HG03571 (cell line): ENCODE data around the gene OR10H5.
"Not testable (repeated sequence)": the region's sequence is repeated elsewhere in the genome, so short reads cannot be mapped to it uniquely, and the experiment has no call there.

ENCODE experiments used
- ATAC-seq: cut with Tn5 transposase; IDR thresholded peaks from one replicate; pipeline ENCODE4 v1.9.1; 2021; ENCODE audit not compliant: unreplicated experiment

OR10H5 gene

DNA sequence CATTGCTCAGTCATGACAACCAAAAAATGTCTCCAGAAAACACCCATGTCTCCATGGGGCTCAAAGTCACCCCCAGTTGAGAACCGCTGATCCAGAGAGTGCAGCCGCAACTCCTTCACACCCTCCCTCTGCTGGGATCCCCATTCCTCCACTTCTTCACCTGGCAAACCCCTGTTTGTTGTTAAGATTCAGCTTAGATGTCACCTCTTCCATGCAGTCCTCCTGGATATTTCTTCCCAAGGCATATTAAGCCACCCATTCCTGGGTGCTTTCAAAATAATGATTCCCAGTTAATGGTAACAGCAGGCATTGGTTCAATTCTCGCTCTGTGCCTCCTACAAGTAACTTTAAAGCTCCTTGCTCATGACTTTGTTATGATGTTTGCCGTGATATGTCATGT, 24.0 kb downstream of the OR10H5 start:
- no peak for ATAC-seq

DNA sequence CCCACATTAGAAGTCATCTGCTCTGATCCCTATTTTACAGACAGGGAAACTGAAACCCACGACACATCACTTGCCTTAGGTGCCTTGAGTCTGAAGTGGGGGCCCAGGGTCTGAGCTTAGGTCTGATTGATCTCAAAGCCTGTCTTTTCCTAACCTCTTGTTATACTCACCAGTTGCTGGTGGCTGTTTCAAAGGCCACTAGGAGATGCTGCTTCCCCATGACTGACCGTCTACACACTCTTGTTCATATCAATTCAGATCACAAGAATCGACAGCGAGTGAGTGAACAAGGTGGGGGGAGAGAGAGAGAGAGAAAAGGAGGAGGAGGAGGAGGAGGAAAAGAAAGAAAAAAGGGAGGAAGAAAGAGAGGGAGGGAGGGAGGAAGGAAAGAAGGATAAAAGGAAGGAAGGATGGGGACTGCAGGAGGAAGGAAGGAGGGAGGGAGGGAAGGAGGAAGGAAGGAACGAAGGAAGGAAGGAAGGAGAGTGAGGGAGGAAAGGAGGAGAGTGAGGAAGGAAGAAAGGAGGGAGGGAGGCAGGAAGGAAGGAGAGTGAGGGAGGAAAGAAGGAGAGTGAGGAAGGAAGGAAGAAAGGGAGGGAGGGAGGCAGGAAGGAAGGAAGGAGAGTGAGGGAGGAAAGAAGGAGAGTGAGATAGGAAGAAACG, 24.7 kb downstream of the OR10H5 start:
- no peak for ATAC-seq

DNA sequence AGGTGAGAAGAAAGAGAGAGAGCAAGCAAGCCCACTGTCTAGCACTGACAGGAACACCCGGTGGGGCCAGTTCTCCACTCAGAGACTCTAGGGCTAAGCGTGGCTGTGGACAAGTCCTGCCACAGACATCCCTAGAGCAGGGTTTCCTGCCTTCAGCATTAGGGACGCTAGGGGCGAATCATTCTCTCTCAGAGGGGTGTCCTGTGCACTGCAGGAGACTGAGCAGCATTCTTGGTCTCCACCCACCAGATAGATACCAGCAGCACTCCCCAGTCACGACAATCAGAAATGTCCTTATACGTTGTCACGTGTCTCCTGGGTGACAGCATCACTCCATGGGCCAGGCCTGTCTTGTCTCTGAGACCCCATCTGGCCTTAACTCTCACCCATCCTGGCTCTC, 26.5 kb downstream of the OR10H5 start:
- ATAC-seq: no peak

DNA sequence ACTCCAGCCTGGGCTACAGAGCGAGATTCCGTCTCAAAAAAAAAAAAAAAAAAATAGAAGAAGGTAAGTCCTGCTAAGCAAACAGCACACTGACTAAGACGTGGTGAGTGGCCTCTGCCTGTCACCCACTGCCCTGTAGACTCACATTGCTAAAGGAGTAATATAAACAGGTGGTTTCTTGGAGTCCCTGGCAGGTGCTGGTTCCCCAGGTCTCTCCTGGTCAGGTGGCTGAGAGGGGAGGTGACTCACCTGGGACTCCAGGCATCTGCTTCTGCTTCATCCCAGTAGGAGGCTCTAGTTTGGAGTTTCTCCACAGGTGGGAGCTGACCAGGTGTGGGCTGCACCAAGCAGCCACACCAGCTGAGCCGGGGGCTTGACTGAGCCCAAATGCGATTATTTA, 27.8 kb downstream of the OR10H5 start, which contains the start of gene OR10H1:
Gene OR10H1, minus strand, starts transcription at position 359 of the 400 bp plus-strand sequence. CDS start 7,627 bp downstream, outside the sequence.
- ATAC-seq: no peak

DNA sequence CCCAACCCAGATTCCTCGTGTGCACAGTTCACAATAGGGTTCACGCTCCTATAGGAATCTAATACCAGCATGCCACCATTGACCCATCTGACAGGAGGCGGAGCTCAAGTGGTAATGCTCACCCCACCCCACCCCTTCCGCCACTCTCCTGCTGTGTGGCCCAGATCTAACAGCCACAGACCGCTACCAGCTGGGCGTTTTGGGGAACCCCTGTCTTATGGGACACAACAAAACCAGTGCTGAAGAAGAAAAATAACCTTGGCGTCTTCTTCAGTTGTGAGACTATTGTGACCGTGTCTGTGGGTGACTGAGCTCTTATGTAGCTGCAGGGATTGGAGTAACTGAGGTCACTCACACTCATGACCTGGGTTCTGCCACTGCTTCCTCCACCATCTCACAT, 33.2 kb downstream of the OR10H5 start:
- no peak for ATAC-seq

DNA sequence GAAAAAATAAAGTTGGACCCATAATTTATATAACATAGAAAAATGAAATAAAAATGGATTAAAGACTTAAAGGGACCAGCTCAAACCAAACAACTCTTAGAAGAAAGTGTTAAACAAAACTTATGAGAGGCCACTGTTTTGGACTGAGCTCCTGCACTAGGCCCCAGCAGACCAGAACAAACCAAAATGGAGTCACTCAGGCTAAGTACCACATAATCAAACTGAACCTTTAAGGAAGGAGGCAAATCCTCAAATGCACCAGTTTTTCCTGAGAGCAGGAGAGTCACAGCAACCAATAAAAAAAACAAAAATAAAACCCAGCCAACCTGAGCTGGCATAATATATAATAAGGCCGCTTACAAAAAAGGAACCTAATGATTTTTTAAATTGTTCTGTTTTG, 38.3 kb downstream of the OR10H5 start:
- no peak for ATAC-seq

DNA sequence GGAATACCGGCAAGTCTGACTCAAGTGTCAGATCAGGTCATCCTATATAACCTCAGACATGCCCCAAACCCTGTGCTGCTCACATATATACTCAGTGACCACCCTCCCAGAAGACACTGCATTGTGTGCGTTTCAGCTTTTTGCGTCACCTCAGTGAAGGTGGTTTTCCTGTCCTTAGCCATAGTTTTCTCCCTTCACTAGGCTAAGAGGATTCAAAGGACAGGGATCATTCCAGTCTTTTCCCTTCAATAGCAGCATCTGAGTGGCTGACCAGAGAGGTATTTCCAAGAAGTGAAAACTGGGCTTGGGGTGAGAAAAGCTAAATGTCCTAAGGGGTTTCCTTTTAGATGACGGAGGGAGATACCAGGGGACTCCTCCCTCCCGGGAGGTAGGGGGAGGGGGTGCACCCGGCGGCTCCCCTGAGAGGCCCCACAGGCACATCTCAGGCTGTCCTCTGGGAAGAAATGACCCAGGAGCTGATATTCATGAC, 40.7 kb downstream of the OR10H5 start:
- no peak for ATAC-seq

DNA sequence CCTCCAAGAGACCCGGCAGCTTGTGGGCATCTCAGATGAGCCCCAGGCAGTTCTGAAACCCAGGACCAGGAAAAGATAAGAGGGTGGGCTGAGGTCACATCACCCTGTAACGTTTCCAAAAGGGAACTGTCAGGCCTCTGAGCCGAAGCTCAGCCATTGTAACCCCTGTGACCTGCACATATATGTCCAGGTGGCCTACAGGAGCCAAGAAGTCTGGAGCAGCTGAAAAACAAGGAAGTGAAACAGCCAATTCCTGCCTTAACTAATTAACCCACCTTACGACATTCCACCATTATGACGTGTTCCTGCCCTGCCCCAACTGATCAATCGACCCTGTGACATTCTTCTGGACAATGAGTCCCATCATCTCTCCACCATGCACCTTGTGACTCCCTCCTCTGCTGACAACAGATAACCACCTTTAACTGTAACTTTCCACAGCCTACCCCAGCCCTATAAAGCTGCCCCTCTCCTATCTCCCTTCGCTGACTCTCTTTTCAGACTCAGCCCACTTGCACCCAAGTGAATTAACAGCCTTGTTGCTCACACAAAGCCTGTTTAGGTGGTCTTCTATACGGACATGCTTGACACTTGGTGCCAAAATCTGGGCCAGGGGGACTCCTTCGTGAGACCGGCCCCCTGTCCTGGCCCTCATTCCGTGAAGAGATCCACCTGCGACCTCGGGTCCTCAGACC, 41.3 kb downstream of the OR10H5 start:
- ATAC-seq: not testable (repeated sequence)

DNA sequence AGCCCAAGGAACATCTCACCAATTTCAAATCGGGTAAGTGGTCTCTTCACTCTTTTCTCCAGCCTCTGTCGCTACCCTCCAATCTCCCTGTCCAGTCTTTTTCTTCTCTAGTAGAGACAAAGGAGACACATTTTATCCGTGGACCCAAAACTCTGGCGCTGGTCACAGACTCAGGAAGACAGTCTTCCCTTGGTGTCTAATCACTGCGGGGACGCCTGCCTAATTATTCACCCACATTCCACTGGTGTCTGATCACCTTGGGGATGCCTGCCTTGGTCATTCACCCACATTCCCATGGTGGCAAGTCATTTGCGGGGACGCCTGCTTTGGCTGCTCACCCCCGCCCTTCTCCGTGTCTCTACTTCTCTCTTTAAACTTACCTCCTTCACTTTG, 41.8 kb downstream of the OR10H5 start:
- no peak for ATAC-seq

DNA sequence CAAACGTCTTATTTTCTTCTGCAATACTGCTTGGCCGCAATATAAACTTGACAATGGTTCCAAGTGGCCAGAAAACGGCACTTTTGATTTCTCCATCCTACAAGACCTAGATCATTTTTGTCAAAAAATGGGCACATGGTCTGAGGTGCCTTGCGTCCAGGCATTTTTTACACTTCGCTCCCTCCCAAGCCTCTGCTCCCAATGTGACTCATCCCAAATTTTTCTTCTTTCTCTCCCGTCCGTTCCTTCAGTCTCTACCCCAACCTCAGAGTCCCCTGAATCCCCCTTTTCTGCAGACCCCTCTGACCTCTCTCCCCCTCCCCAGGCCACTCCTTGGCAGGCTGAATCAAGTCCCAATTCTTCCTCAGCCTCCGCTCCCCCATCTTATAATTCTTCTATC, 42.3 kb downstream of the OR10H5 start:
- no peak for ATAC-seq

DNA sequence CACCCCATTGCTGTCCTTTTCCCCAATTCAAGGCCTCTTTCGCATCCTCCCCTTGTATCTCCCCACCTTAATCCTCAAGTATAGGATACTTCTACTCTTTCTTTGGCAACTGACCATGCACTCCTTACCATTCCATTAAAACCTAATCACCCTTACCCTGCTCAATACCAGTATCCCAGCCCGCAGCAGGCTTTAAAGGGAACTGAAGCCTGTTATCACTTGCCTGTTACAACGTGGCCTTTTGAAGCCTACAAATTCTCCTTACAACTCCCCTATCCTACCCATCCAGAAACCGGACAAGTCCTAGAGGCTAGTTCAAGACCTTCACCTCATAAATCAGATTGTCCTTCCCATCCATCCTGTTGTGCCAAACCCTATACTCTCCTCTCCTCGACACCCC, 44.2 kb downstream of the OR10H5 start:
- no peak for ATAC-seq

DNA sequence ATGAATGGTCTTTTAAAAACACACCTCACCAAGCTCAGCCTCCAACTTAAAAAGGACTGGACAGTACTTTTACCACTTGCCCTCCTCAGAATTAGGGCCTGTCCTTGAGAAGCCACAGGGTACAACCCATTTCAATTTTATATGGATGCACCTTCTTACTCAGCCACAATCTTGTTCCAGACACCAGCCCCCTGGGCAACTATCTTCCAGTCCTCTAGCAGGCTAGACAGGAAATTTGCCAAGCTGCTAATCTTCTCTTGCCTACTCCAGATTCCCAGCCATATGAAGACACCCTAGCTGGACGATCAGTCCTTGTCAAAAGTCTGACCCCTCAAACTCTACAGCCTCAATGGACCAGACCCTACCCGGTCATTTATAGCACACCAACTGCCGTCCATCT, 46.8 kb downstream of the OR10H5 start:
- ATAC-seq: not testable (repeated sequence)

DNA sequence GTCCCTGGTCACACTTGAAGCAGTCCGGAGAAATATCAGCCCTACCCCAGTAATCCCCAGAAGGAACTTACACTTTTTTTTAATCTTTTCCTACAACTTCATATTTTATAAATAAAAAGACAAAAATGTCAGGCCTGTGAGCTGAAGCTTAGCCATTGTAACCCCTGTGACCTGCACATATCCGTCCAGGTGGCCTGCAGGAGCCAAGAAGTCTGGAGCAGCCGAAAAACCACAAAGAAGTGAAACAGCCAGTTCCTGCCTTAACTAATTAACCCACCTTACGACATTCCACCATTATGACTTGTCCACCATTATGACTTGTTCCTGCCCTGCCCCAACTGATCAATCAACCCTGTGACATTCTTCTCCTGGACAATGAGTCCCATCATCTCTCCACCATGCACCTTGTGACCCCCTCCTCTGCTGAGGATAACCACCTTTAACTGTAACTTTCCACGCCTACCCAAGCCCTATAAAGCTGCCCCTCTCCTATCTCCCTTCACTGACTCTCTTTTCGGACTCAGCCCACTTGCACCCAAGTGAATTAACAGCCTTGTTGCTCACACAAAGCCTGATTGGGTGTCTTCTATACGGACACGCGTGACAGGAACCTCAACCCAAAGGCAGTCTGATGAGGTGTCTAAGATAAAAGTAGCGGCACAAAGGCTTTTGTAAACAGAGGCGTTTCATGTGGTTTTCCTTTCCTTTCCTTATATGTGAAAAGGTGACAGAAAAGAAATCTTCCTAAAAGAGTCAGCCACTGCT, 48.3 kb downstream of the OR10H5 start:
- not testable (repeated sequence) for ATAC-seq

DNA sequence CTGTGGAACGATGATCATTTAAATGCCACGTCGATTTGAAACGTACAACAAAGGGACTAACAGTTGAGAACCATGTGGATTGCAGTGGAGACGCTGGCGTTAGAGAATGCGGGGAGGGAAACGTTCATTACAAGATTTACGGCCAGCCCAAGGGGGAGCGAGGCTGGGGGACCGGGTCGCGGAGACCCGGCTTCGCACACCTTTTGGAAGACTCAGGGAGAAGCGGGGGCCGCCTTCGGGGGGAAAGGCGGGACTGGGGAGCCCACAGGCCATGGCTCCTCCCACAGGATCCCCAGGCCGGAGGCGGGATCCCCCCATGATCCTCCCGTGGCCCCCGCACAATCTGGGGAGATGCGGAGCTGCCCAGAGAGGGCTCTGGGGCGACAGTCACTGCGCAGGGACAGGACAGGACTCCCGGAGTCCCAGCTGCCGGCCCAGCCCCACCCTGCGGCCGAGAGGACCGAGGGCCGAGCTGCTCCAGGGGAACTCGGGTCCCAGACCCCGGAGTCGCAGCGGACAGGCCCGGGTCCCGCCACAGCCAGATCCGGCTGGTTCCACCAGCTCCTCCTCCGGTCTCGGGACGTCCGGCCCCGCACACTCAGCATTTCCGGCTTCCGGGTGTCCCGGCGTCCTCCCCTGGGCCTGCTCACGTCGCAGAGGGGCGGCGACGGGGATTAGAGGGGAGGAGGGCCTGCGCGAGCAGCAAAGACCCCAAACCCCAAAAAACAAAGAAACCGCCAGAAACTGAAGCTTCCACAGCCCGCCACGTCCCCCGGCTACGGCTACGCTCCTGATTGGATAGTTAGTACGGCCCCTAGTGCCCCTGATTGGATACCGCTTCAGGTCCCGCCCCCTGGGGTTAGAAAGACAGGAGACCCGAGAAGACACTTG, 49.1 kb downstream of the OR10H5 start:
- peak; percentile 91 for ATAC-seq

DNA sequence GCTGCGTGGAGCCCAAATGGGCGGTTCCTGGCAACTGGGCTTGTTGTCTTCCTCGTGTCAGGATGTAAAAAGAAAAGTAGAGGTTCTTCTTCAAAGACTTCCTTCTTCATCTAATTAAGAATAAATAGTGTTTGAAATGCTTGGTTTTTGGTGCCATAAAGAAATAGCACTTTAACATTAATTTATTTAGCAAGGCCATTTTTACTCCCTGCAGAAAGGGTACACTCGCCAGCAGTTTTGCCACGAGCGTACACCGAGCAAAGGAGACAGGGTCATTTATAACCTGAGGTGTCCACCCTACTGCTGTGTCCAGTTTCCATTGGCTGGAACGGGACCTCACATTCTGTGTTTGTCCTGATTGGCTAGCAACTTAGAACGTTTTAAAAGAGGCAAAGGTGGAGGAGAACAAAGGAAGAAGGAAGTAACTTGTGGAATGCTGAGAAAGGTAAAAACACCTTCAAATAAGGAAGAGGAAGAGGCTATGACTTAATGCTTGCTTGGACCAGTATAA, 49.8 kb downstream of the OR10H5 start:
- ATAC-seq: no peak

DNA sequence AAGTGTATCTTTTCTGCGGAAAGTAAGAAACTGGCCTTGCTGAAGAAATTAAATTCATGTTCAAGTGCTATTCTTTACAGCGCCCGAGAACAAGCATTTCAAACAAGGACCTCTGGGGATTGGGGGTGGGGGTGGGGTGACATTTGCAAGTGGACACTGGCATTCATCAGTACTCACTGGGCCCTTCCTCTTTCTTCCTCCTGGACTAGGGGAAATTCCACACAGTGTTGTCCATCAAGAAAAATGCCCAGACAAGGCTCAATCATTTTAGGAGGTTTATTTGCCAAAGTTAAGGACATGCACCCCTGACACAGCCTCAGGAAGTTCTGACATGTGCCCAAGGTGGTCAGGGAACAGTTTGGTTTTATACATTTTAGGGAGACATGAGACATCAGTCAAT, 50.9 kb downstream of the OR10H5 start:
- ATAC-seq: no peak

DNA sequence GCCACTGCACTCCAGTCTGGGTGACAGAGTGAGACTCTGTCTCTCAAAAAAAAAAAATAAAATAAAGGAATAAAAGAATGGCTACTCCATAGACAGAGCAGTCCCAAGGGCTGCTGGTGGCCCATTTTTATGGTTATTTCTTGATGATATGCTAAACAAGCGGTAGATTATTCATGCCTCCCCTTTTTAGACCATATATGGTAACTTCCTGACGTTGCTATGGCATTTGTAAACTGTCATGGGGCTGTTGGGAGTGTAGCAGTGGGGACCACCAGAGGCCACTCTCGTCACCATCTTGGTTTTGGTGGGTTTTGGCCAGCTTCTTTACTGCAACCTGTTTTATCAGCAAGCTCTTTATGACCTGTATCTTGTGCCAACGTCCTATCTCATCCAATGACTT, 52.4 kb downstream of the OR10H5 start:
- not testable (repeated sequence) for ATAC-seq

DNA sequence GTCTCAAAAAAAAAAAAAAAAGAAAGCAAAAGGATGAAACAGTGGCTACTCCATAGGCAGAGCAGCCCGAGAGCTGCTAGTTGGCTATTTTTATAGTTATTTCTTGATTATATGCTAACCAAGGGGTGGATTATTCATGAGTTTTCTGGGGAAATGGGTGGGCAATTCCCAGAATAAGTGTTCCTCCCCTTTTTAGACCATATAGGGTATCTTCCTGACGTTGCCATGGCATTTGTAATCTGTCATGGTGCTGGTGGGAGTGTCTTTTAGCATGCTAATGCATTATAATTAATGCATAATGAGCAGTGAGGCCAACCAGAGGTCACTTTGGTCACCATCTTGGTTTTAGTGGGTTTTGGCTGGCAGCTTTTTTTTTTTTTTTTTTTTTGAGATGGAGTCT, 53.4 kb downstream of the OR10H5 start:
- no peak for ATAC-seq

DNA sequence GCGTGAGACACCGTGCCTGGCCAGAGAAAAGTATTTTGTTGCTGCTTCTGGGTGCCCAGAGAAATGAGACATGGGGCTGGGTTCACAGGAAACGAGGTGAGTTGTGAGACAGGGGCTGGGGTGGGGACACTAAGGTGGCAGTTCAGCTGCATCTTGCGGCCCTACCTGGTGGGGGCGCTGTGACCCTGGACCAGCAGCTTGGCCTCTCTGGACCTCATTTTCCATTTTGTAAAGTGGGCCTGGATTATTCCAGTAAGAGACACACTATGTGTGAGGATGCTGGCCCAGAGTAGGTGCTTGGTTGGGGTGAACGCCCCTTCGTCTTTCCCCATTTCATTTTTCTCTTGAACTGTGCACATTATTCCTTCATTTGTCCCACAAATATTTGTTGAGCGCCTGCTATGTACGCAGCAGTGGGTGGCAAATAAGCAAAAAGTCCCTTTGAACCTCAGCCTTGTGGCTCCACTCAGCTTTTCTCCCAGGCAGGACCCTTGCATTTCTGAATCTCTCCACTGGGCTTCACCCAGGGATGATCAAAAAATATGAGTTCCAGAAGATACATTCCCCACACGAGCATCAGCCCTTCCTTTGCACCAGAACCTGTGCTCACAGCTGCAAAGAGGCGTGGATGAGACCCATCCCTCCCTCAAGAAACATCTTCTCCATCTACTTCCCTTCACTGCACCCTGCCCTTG, 54.6 kb downstream of the OR10H5 start:
- ATAC-seq: no peak
